Heart right ventricle (tissue), 16 donors: ENCODE results near the gene EIF5. TPM values are rescaled to one million over a fixed set of nuclear protein-coding genes. Genes with fewer than 3 reads are reported as not detected.

Experiments used
- ATAC-seq, 8 donors: fragments of 200-7000 bp; cut with Tn5 transposase; one replicate each; pipeline ENCODE4 v1.9.1; 2020; ENCODE audit warnings: mild to moderate bottlenecking in 8 of 8, moderate library complexity in 8 of 8, moderate number of reproducible peaks in 1 of 8
- DNase-seq, 2 donors: peaks; one replicate each; pipeline ENCODE4 v3.0.0-alpha.2; 2020
- H3K27ac ChIP-seq, 10 donors: fragments of 200-600 bp; sonication (generic) in 2 of 10; one replicate each; pipeline versions ENCODE4 v1.5.0 to v1.8.0; 2020 to 2022; ENCODE audit warnings: mild to moderate bottlenecking in 3 of 10
- H3K27me3 ChIP-seq, 7 donors: fragments of 200-600 bp; one replicate each; pipeline ENCODE4 v1.8.0; 2021 to 2022; ENCODE audit warnings: mild to moderate bottlenecking in 2 of 7
- H3K36me3 ChIP-seq, 9 donors: fragments of 200-600 bp; sonication (generic) in 1 of 9; one replicate each; pipeline versions ENCODE4 v1.5.0 to v1.8.0; 2020 to 2022; ENCODE audit warnings: mild to moderate bottlenecking in 2 of 9
- H3K4me1 ChIP-seq, 9 donors: fragments of 200-600 bp; sonication (generic) in 1 of 9; one replicate each; pipeline versions ENCODE4 v1.5.0 to v1.8.0; 2020 to 2022; ENCODE audit warnings: mild to moderate bottlenecking in 4 of 9
- H3K4me3 ChIP-seq, 10 donors: fragments of 200-600 bp; sonication (generic) in 2 of 10; one replicate each; pipeline versions ENCODE4 v1.5.0 to v1.8.0; 2020 to 2022; ENCODE audit warnings: mild to moderate bottlenecking in 7 of 10, moderate library complexity in 2 of 10
- H3K9me3 ChIP-seq, 11 donors: fragments of 200-600 bp in 10 of 11; sonication (generic) in 2 of 11; one replicate each; pipeline versions ENCODE4 v1.5.0 to v1.8.0; 2013 to 2022; ENCODE audit warnings: mild to moderate bottlenecking in 2 of 11, control low read depth in 1 of 11, moderate library complexity in 1 of 11
- WGBS, 2 donors: extraction: QIAGEN DNeasy Blood & Tissue Kit; methylation state at CpG; one replicate each; pipeline ENCODE4 v1.1.7; 2013; ENCODE audit warnings: inconsistent platforms in 1 of 2; 5-methylcytosine and 5-hydroxymethylcytosine counted together
- intact Hi-C, 10 donors: fragments of 100-400 bp; cut with DNase I; formaldehyde crosslinking; loops; one replicate each; pipeline versions ENCODE4 v1.11.1 to v1.14.2; 2022
- polyA plus RNA-seq, 2 donors: library from polyadenylated mRNA; stranded (reverse); fragments of 200-250 nt; gene quantifications; one replicate each; pipeline ENCODE4 v1.2.3, GENCODE V29; 2013
- total RNA-seq, 10 donors: library from RNA; stranded (reverse); fragmentation: NEBNext Ultra II Directional in 3 of 10; extraction: Animal tissue kit (Norgen Biotek cat#: 25700) in 3 of 10; gene quantifications; one replicate each; pipeline versions ENCODE4 v1.2.1 to v1.2.4, GENCODE V29; 2021 to 2023
- TF ChIP-seq, protein P1 (sequence below), 9 donors: fragments of 200-600 bp; sonication (generic) in 2 of 9; IDR thresholded peaks; one replicate each; pipeline versions ENCODE4 v1.5.0 to v1.8.0; 2021 to 2022; ENCODE audit warnings: antibody characterized with exemption in 9 of 9, mild to moderate bottlenecking in 5 of 9, moderate library complexity in 1 of 9
- donor health status: Arrhythmogenic right ventricular cardiomyopathy.
- donor health status: ischemic (EF 13 %, LVEDD 7.1; RV severe dilation, severe dysfunction).
- donor health status: healthy with polysubstance abuse.
- donor health status: DM: no; HTN: yes; CAD: no.
- donor health status: DM: no; HTN: no; CAD: no.
- donor health status: ischemic (EF 25% LVEDD 6.9; RV normal size, moderate dysfunction).
- donor health status: ischemic (EF 25% LVEDD 5.7; RV mildly dilated, moderate dysfunction).
- donor health status: healthy.
- donor health status: DM: yes; HTN: yes; CAD: no.
- donor health status: Ischemic cardiomyopathy.
- donor health status: ischemic (EF 35%, LVEDD 5.7; RV mildly dilated, moderate dysfunction).
- donor health status: nonischemic (EF 11% LVEDD 7.7; RV severe dilation, severe dysfunction).
- donor health status: DM: yes; HTN: yes; CAD: no.
- donor health status: PGD.
- donor health status: ischemic (EF 29% LVEDD 5.4; RV normal size, mild dysfunction).
- donor health status: nonischemic (EF 23%, LVEDD 6.1; RV moderate dilation, normal function).

EIF5 gene
- total and polyA plus RNA-seq, 12 donors, result 56.7 to 323 (median 230) TPM

DNA sequence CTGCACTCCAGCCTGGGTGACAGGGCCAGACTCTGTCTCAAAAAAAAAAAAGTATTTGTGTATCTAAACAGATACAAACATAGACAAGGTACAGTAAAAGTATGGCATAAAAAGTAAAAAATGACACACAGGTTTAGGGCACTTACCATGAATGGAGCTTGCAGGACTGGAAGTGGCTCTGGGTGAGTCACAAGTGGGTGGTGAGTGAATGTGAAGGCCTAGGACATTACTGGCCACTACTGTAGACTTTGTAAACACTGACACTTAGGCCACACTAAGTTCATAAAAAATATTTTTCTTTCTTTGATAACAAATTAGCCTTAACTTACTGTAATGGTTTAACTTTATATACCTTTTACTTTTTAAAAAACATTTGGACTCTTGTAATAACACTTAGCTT is 38.0 kb upstream of the EIF5 start:
- intact Hi-C loops, result loop anchor here in 5 of 10 donors (10.0 kb wide), 3 partner anchors 111 to 601 kb away; no protein-coding TSS in a partner anchor
- Histone ChIP-seq H3K36me3 (no peaks in the 10 kb centered on the region), H3K27ac (no peak overlapping the region), H3K4me3 (no peak overlapping the region), H3K27me3 (peaks cover 0 to 16% (median 0%) of the 10 kb centered on the region in 7 donors), H3K9me3 (no peaks in the 10 kb centered on the region), H3K4me1 (no peaks in the 10 kb centered on the region)
- ATAC-seq, result no peak
- TF ChIP-seq, protein P1, sequence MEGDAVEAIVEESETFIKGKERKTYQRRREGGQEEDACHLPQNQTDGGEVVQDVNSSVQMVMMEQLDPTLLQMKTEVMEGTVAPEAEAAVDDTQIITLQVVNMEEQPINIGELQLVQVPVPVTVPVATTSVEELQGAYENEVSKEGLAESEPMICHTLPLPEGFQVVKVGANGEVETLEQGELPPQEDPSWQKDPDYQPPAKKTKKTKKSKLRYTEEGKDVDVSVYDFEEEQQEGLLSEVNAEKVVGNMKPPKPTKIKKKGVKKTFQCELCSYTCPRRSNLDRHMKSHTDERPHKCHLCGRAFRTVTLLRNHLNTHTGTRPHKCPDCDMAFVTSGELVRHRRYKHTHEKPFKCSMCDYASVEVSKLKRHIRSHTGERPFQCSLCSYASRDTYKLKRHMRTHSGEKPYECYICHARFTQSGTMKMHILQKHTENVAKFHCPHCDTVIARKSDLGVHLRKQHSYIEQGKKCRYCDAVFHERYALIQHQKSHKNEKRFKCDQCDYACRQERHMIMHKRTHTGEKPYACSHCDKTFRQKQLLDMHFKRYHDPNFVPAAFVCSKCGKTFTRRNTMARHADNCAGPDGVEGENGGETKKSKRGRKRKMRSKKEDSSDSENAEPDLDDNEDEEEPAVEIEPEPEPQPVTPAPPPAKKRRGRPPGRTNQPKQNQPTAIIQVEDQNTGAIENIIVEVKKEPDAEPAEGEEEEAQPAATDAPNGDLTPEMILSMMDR (IDR thresholded peaks at IDR 0.05), result no peak
- no peak for DNase-seq

DNA sequence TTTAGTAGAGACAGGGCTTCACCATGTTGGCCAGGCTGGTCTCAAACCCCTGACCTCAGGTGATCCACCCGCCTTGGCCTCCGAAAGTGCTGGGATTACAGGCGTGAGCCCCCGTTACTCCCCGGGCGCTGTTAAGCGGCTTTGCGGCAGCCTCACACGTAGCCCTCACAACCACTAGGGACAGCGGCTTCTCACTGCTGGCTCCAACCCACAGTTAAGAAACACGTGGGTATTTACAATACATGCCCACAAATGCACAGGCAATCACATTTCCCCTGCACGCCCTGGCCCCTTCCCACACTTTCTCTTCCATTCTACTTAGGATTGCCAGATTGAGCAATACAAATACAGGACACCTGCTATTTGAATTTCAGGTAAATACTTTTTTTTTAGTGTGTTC is 37.0 kb upstream of the EIF5 start:
- Histone ChIP-seq H3K4me1 (no peaks in the 10 kb centered on the region), H3K4me3 (no peak overlapping the region), H3K27me3 (peaks cover 0 to 13% (median 0%) of the 10 kb centered on the region in 7 donors), H3K9me3 (no peaks in the 10 kb centered on the region), H3K27ac (no peak overlapping the region), H3K36me3 (no peaks in the 10 kb centered on the region)
- ATAC-seq (no peak), DNase-seq (no peak)
- TF ChIP-seq, protein P1 (IDR thresholded peaks at IDR 0.05), result no peak
- 78 to 79% methylated on average over 12 of the region's 12 CpGs for WGBS, 2 donors
- intact Hi-C loops, result loop anchor here in 5 of 10 donors (10.0 kb wide), 3 partner anchors 112 to 602 kb away; no protein-coding TSS in a partner anchor

DNA sequence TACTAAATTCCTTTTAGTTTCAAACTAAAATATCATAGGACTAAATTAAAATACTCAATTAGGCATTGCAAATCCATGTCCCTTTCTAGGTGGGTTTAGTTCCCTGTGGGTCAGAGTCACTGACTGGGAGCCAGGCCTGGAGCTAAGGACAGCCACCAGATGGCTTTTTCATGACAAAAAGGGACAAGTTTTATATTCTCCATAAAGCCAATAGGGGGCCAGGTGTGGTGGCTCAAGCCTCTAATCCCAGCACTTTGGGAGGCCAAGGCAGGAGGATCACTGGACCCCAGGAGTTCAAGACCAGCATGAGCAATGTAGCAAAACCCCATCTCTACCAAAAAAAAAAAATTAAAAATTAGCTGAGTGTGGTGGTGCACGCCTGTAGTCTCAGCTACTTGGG is 35.4 kb upstream of the EIF5 start:
- Histone ChIP-seq H3K27me3 (peaks cover 0 to 3% (median 0%) of the 10 kb centered on the region in 7 donors), H3K36me3 (no peaks in the 10 kb centered on the region), H3K9me3 (no peaks in the 10 kb centered on the region), H3K4me1 (no peaks in the 10 kb centered on the region), H3K4me3 (no peak overlapping the region), H3K27ac (no peak overlapping the region)
- ATAC-seq, result no peak
- TF ChIP-seq, protein P1 (IDR thresholded peaks at IDR 0.05), result no peak
- no peak for DNase-seq
- intact Hi-C loops, result loop anchor here in 5 of 10 donors (10.0 kb wide), 3 partner anchors 114 to 604 kb away; no protein-coding TSS in a partner anchor
- 100% methylated on average over 1 of the region's 1 CpG for WGBS, 2 donors

DNA sequence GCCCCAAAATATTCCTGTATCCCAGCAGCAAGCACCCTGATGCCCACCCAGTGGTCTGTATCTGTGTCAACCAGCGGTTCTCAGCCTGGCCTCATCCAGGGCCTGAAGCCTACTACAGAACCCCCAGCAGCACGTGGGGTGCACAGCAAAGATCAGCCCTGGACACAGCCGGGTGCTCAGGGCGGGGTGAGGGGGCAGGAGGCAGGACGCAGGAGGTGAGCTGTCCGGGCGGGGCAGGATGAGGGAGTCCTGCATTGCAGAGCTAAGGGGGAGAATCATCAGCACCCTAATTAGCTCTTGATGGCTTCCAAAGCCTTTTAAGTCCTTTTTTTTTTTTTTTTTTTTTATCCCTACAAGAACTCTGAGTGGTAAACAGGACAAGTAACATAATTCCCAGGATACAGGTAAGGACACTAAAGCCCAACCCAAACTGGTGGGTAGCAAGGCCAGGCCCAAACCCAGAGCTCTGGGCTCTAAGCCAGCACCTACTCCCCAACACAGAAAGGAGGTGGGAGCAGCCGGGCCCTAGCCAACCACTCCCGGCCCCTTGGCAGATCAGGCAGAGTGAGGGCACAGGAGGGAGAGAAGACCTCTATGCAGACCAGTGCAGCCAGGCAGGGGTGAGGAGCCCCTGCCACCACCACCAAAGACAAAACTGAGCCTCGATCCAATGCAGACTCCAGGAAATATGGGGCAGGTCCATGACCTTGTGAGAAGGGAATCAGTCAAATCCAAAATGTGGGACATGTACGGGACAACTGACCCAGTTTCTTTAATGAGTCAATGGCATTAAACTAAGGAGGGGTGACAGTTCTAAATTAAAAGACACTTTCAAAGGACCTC is 32.3 kb upstream of the EIF5 start:
- intact Hi-C loops, result no loop called here
- H3K9me3 ChIP-seq, result peaks cover 0 to 6% (median 0%) of the 10 kb centered on the region in 11 donors
- peaks cover 0 to 3% (median 0%) of the 10 kb centered on the region in 7 donors for H3K27me3 ChIP-seq
- no peaks in the 10 kb centered on the region for H3K4me1 ChIP-seq
- H3K27ac ChIP-seq, result no peak overlapping the region
- H3K4me3 ChIP-seq, result no peak overlapping the region
- no peak for ATAC-seq
- TF ChIP-seq, protein P1 (IDR thresholded peaks at IDR 0.05), result no peak
- DNase-seq, result no peak
- WGBS, 2 donors, result 80 to 85% methylated on average over 11 of the region's 11 CpGs
- H3K36me3 ChIP-seq, result no peaks in the 10 kb centered on the region
